GM18517 (cell line): ENCODE measurements around the gene ADAMTS14.
"Not testable (repeated sequence)": the region's sequence is repeated elsewhere in the genome, so short reads cannot be mapped to it uniquely, and the experiment has no call there.

Experiments
- ATAC-seq: cut with Tn5 transposase; IDR thresholded peaks from one replicate; pipeline ENCODE4 v1.9.1; 2021; ENCODE audit warnings: mild to moderate bottlenecking, moderate library complexity; ENCODE audit not compliant: unreplicated experiment

ADAMTS14 gene, protein sequence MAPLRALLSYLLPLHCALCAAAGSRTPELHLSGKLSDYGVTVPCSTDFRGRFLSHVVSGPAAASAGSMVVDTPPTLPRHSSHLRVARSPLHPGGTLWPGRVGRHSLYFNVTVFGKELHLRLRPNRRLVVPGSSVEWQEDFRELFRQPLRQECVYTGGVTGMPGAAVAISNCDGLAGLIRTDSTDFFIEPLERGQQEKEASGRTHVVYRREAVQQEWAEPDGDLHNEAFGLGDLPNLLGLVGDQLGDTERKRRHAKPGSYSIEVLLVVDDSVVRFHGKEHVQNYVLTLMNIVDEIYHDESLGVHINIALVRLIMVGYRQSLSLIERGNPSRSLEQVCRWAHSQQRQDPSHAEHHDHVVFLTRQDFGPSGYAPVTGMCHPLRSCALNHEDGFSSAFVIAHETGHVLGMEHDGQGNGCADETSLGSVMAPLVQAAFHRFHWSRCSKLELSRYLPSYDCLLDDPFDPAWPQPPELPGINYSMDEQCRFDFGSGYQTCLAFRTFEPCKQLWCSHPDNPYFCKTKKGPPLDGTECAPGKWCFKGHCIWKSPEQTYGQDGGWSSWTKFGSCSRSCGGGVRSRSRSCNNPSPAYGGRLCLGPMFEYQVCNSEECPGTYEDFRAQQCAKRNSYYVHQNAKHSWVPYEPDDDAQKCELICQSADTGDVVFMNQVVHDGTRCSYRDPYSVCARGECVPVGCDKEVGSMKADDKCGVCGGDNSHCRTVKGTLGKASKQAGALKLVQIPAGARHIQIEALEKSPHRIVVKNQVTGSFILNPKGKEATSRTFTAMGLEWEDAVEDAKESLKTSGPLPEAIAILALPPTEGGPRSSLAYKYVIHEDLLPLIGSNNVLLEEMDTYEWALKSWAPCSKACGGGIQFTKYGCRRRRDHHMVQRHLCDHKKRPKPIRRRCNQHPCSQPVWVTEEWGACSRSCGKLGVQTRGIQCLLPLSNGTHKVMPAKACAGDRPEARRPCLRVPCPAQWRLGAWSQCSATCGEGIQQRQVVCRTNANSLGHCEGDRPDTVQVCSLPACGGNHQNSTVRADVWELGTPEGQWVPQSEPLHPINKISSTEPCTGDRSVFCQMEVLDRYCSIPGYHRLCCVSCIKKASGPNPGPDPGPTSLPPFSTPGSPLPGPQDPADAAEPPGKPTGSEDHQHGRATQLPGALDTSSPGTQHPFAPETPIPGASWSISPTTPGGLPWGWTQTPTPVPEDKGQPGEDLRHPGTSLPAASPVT

DNA sequence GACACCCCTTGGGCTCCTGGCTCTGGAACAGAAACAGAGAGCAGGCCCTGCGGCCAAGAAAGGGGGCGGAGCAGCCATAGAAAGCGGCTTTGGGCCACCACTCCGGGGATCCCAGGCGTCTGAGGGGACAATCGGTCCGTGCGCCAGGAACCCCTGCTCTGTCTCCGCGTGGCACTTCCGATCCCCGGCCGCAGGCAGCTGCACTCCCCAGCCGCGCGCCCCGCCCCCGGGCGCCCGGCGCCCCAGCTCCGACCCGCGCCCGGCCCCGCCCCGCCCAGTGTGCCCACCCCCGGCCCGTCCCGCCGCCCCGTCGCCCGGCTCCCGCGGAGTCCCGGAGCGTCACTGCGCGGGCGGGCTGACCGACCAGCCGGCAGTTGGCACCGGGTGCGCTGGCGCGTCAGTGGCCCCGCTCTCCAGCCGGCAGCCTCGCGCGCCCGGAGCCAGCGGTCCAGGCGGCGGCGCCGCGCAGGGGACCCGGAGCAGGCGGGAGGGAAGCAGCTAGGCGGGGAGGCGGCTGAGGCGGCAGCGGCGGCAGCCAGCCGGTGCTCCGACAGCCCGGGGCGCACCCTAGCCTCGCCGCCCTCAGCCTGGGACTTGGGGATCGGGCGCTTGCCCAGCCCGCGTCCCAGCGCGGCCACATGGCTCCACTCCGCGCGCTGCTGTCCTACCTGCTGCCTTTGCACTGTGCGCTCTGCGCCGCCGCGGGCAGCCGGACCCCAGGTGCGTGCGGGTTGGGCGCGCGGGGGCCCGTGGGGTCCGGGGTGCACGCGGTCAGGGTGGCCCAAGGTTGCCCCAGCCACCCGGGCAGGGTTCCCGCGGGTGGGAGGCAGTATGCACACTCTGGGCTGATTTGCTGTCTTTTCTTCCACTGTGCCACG, at the start of gene ADAMTS14:
Gene ADAMTS14 (plus strand): TSS at position 342 of the 878 bp plus-strand sequence. CDS start 297 bp downstream, at position 639.
- ATAC-seq = no peak

DNA sequence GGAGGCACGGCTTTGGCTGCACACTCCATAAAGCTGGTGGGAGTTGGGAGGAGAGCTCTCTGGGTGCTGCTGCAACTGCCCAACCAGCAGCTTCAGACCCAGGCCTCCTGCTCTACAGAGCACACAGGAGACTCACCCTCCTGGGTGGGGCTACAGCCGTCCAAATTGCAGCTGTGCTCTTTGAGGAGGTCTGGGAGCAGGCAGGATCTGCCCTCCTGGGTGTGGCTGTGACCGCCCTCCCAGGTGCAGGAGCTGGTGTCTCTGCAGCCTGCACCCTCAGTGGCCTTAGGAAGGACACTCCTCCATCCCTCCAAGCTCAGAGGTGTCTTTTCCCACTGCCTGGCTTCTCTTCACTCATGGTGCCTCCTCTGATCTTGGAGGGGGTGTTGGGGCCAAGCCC, 49.8 kb upstream of the ADAMTS14 start:
- no peak for ATAC-seq

DNA sequence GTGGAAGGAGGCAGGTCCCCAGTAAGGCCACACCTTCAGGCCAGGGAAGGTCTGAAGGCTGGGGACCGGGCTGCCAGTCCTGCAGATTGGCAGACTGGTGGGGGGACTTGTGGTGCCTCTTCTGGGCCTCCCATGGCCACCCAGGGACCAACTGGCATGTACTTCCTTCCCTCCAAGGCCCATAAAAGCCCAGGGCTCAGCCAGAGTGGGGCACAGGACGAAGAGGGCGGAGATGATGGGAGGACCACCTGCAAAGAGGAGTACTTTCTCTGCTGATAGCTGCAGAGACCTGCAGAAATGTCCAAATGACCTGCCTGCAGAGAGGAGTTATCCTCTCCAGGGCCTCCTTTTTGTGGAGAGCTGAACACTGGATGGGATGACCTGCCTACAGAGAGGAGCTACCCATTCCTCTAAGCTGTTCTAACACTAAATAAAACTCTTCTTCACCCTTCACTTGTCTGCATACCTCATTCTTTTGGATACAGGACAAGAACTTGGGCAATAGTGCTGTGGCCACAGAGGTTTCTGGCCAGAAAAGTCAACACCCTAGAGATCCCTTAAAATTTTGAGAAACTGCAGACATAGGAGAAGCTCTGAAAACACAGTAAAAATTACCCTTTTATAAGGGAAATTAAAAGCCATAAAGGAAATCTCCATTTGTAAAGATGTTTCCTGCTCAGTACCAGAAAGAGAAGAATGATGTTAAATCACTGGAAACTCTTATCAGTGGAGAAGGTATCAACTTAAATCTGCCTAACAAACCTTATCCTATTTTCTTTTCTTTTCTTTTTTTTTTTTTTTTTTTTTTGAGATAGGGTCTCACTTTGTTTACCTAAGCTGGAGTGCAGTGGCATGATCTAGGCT, 49.1 kb upstream of the ADAMTS14 start:
- no peak for ATAC-seq

DNA sequence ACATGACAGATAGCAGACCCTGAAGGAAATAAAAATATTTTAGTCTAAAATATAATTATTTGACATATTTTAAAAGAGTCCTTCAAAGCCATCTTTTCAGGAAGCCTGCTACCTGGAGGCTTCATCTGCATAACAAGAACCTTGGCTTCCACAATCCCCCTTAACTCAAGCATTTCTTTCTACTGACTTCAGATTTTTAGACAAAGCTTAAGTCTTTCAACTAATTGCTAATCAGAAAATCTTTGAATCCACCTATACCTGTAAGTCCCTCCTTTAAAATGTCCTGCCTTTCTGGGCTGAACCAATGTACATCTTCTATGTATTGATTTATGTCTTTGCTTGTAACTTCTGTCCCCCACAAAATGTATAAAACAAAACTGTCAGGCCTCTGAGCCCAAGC, 46.2 kb upstream of the ADAMTS14 start:
- no peak for ATAC-seq

DNA sequence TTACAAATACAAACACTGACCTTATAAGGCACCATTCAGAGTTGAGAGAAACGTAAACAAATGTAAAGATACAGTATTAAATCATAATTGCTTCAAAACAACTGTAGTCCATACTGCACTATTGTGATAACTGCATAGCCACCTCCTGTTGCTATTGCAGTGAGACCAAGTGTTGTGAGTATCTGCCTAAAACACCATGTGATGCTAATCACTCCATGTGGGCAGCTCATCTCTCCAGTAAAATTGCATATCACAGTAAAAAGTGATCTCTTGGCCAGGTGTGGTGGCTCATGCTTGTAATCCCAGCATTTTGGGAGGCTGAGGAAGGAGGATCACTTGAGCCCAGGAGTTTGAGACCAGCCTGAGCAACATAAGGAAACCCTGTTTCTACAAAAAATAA, 43.0 kb upstream of the ADAMTS14 start:
- ATAC-seq = no peak

DNA sequence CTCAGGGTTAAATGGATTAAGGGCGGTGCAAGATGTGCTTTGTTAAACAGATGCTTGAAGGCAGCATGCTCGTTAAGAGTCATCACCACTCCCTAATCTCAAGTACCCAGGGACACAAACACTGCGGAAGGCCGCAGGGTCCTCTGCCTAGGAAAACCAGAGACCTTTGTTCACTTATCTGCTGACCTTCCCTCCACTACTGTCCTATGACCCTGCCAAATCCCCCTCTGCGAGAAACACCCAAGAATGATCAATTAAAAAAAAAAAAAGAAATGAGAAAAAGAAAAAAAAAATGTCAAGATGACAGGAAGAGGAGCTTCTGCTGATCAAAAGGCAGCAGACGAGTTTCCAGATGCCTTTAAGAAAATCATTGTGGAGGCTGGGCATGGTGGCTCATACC, 40.6 kb upstream of the ADAMTS14 start:
- ATAC-seq = not testable (repeated sequence)

DNA sequence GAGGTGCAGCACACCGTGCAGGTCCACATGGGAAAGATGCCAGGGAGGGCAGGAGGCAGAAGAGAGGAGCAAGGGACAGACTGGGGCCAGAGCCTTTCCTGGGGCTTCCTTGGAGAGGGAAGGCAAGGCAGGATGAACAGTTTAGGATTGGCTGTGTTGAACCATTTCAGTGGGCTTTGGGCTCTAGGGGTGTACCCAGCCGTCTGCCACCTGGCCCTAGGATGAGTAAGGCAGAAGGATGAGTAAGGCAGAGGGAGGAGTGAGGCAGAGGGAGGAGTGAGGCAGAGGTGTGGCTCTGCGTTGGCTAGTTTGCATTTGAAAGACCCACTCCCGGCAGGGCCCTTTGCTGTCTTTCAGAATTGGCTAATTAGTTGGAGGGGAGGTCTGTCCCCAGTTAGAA, 38.3 kb upstream of the ADAMTS14 start:
- ATAC-seq = no peak

DNA sequence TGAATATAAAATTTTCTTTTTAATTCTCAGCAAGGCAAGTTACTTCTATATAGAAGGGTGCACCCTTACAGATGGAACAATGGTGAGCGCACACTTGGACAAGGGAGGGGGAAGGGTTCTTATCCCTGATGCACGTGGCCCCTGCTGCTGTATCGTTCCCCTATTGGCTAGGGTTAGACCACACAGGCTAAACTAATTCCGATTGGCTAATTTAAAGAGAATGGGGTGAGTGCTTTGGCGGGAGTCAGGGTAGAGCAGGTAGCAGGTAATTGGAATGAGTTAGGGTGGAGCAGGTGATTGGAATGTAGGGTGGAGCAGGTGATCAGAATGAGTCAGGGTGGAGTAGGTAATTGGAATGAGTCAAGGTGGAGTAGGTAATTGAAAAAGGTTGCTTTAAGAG, 37.8 kb upstream of the ADAMTS14 start:
- ATAC-seq = not testable (repeated sequence)

DNA sequence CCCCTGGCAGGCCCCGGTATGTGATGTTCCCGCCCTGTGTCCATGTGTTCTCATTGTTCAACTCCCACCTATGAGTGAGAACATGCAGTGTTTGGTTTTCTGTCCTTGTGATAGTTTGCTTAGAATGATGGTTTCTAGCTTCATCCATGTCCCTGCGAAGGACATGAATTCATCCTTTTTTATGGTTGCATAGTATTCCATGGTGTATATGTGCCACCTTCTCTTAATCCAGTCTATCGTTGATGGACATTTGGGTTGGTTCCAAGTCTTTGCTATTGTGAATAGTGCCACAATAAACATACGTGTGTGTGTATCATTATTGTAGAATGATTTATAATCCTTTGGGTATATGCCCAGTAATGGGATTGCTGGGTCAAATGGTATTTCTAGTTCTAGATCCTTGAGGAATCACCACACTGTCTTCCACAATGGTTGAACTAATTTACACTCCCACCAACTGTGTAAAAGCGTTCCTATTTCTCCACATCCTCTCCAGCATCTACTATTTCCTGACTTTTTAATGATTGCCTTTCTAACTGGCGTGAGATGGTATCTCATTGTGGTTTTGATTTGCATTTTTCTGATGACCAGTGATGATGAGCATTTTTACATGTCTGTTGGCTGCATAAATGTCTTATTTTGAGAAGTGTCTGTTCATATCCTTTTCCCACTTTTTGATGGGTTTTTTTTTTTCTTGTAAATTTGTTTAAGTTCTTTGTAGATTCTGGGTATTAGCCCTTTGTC, 32.5 kb upstream of the ADAMTS14 start:
- ATAC-seq = not testable (repeated sequence)

DNA sequence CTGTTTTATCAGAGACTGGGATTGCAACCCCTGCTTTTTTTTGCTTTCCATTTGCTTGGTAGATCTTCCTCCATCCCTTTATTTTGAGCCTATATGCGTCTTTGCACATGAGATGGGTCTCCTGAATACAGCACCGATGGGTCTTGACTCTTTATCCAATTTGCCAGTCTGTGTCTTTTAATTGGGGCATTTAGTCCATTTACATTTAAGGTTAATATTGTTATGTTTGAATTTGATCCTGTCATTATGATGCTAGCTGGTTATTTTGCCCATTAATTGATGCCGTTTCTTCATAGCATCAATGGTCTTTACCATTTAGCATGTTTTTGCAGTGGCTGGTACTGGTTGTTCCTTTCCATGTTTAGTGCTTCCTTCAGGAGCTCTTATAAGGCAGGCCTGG, 29.0 kb upstream of the ADAMTS14 start:
- ATAC-seq = not testable (repeated sequence)

DNA sequence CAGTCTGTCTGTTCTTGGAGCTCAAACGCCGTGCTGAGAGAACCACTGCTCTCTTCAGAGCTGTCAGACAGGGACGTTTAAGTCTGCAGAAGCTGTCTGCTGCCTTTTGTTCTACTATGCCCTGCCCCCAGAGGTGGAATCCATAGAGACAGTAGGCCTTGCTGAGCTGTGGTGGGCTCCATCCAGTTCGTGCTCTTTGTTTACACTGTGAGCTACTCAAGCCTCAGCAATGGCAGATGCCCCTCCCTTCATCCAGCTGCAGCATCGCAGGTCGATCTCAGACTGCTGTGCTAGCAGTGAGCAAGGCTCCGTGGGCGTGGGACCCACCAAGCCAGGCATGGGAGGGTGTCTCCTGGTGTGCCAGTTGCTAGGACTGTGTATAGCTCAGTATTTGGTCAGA, 27.3 kb upstream of the ADAMTS14 start:
- ATAC-seq = not testable (repeated sequence)

DNA sequence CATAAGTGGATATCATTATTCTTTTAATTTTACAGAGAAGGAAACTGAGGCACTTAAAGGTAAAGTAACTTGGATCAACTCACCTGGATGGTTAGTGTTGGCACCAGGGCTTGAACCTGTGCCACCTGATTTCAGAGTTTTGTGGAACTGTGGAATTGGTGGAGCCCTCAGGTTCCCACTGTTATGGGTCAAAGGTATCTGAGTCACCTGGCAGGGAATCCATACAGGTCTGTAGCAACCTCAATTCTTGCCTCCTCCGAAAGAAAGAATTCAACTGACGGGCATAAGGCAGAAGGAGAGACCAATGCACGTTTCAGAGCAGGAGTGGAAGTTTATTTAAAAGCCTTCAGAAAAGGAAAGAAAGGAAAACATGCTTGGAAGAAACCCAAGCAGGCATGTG, 25.2 kb upstream of the ADAMTS14 start:
- ATAC-seq = no peak

DNA sequence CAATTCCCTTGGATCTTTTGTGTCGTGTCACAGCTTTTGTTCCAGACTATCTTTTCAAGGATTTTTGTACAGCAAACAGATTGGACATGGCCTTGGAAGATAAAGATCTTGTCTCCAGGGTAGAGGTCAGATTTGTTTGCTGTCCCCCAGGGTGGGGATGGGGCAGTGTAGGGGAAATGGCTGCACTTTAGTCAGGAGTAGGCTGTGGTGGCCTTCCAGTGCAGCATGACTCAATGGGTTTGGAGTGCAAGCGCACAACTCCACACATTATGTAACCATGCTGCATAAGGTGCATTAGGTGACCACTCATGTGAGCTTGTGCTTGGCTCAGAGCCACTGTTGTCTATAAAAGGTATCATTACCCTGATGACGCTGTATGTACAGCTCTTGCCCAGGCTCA, 23.9 kb upstream of the ADAMTS14 start:
- no peak for ATAC-seq

DNA sequence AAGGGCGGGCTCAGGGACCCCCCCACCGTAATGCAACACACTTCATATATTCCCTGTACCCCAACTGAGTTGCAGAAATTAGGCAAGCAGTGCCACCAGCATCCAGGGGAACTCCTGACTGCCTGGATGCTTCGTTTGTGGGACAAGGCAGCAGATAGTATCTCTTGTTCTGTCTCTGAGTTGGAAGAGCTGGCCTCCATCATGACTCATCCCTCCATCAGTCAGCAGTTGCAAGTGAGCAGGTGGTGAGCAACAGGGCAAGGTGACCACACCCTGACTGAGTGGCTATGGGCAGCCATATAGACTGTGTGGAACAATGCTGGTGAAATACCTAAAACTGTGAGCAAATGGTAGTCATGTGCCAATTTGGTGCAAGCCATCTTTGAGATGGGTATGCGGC, 22.8 kb upstream of the ADAMTS14 start:
- ATAC-seq = no peak

DNA sequence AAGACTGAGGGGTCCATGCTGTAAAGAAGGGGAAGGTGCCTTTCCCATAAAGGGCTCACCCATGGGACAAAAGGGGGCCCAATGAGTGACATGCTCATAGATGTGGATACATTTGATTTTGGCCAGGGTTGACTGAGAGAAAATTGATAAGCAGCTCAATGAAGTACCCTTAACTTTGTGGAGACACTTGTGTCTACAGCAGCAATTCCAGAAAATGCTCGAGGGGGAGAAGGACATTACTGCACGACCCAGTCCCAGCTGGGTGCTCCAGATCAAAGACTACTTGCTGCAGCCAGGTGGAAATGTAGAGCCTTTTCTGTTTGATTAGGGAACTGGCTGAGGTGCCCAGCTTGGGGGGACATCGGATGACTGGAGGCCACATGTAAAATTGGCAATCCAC, 22.2 kb upstream of the ADAMTS14 start:
- no peak for ATAC-seq

DNA sequence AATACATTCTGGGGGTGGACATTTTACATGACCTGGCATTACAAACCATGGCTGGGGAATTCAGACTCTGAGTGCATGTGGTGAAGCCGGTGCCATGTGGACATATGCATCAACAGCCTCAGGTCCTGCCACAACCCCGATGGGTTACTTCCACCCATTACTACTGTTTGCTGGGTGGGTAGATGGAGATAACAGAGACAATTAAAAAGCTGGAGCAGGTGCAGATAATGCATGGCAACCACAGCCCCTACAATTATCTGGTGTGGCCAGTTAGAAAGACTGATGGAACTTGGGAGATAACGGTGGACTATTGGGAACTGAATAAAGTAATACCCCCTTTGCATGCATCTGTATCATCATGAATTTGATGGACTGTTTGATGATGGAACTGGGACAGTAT, 21.6 kb upstream of the ADAMTS14 start:
- no peak for ATAC-seq

DNA sequence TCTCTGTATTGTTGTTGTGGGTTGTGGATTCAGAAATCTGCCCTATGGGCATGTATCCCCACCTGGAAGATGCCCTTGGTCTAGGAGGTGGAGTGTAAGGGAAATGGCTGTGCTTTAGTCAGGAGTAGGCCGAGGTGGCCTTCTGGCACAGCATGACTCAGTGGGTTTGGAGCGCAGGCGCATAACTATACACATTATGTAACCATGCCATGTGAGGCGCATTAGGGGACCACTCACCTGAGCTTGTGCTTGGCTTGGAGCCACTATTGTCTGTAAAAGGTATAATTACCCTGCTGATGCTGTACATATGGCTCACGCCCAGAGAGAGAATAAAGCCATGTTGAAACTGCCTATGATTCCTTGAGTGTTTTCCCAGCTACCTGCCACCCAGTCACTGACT, 20.6 kb upstream of the ADAMTS14 start:
- ATAC-seq = no peak

DNA sequence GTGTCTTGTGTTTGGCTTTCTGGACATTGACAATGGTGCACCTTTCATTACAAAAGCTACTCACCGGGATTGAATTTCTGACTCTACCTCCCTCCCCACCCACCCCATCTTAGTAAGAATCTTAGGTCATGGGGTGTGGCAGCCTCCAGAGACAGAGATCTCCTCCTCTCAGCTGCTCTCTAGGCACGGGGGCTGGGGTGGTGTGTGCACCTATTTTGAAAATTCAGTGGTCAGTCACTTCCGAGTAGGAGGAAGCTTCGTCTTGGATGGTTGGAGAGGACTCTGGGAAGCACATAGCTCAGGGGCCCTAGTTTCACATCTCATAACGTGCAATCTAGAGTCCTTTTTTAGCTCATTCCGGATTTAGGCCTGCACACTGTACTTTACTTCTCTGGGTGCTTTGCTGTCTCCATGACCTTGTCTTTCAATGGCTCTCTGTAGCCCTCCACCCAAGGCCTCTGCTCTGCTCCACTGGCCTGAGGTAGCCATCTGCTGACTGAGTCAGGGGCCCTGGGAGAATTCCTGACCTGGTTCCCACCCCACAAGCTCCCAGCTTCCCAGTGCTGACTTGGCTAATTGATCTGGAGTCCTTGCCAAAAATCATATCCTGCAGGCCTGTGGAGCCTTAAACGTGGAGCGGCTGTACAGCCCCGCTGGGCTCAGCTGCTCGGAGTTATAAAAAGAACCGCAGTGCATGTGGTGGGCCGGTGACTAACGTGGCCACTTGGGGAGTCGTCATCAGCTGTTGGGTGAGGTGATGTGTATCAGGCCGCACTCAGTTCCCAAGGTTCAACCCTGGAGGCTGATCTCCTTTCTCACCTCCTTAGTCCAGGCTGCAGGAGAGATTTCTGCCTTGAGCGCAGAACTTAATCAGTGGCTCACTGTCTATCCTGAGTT, 19.3 kb upstream of the ADAMTS14 start:
- ATAC-seq = no peak
